SK-N-SH (cell line): ENCODE measurements around the gene CHCHD3. TPM values are rescaled to one million over a fixed set of nuclear protein-coding genes. Genes with fewer than 3 reads are reported as not detected.

Experiments
- CTCF ChIA-PET: fragments of 300-600, 350-600 bp; formaldehyde crosslinking; extraction: SDS; loops from one replicate; lab custom pipeline; 2021; lab: Yijun Ruan, JAX
- POLR2A ChIA-PET: fragments of 350-600 bp; sonication (Branson Sonifier 250); formaldehyde crosslinking; extraction: SDS; loops from one replicate; lab custom pipeline; 2020; ENCODE audit warnings: antibody characterized with exemption, inconsistent platforms; lab: Yijun Ruan, JAX
- DNase-seq: peaks from one replicate; pipeline ENCODE4 v3.0.0; 2012
- H2AFZ ChIP-seq: fragments of 200-600 bp; sonication (generic); 2 replicates; pipeline ENCODE4 v1.8.1; 2016; ENCODE audit warnings: antibody characterized with exemption, mild to moderate bottlenecking, low read depth
- H3F3A ChIP-seq: fragments of 200-600 bp; sonication (generic); replicated peaks from 2 replicates; pipeline ENCODE3; 2016; ENCODE audit warnings: antibody characterized with exemption, mild to moderate bottlenecking; ENCODE audit not compliant: insufficient read depth
- H3K27ac ChIP-seq, 2 experiments: fragments of 200-500 bp in 1 of 2; fragments of 200-600 bp in 1 of 2; sonication (Bioruptor generic) in 1 of 2; sonication (generic), shearing (Covaris generic) in 1 of 2; 2 replicates each; pipeline versions ENCODE4 v1.5.1 to v1.6.1; 2014 to 2016; ENCODE audit warnings: low read depth in 2 of 2, inconsistent platforms in 1 of 2, low read length in 1 of 2, mild to moderate bottlenecking in 1 of 2, mixed read lengths in 1 of 2
- H3K27me3 ChIP-seq: fragments of 200-600 bp; sonication (generic), shearing (Covaris generic); 2 replicates; pipeline ENCODE4 v1.6.1; 2016; ENCODE audit warnings: mixed run types; ENCODE audit not compliant: insufficient read depth
- H3K36me3 ChIP-seq, 2 experiments: fragments of 200-500 bp in 1 of 2; fragments of 200-600 bp in 1 of 2; sonication (Bioruptor generic) in 1 of 2; sonication (generic) in 1 of 2; replicated peaks in 1 of 2; 2 replicates each; pipeline versions ENCODE3 to v1.5.1; 2014 to 2016; ENCODE audit warnings: low read length in 1 of 2, mild to moderate bottlenecking in 1 of 2; ENCODE audit not compliant: insufficient read depth in 2 of 2, control insufficient read depth in 1 of 2
- H3K4me1 ChIP-seq, 2 experiments: fragments of 200-500 bp in 1 of 2; fragments of 200-600 bp in 1 of 2; sonication (Bioruptor generic) in 1 of 2; sonication (generic), shearing (Covaris generic) in 1 of 2; 2 replicates each; pipeline versions ENCODE4 v1.5.1 to v1.6.1; 2014 to 2016; ENCODE audit warnings: low read depth in 1 of 2, low read length in 1 of 2, mixed run types in 1 of 2; ENCODE audit not compliant: insufficient read depth in 2 of 2, control insufficient read depth in 1 of 2
- H3K4me2 ChIP-seq: fragments of 200-600 bp; sonication (generic), shearing (Covaris generic); 2 replicates; pipeline ENCODE4 v1.6.1; 2017; ENCODE audit warnings: mixed run types
- H3K4me3 ChIP-seq, 2 experiments: fragments of 200-500 bp in 1 of 2; fragments of 200-600 bp in 1 of 2; sonication (Bioruptor generic) in 1 of 2; sonication (generic), shearing (Covaris generic) in 1 of 2; 2 replicates each; pipeline versions ENCODE4 v1.5.1 to v1.8.1; 2014 to 2016; ENCODE audit warnings: low read depth in 2 of 2, inconsistent platforms in 1 of 2, low read length in 1 of 2, mild to moderate bottlenecking in 1 of 2, mixed read lengths in 1 of 2, moderate library complexity in 1 of 2
- H3K79me2 ChIP-seq: fragments of 200-600 bp; sonication (generic); 2 replicates; pipeline ENCODE4 v1.8.1; 2017; ENCODE audit warnings: mild to moderate bottlenecking; ENCODE audit not compliant: insufficient read depth
- H3K9ac ChIP-seq: fragments of 200-600 bp; sonication (generic); 2 replicates; pipeline ENCODE4 v1.6.1; 2017; ENCODE audit warnings: mixed run types
- H3K9me2 ChIP-seq: fragments of 200-600 bp; sonication (generic); 2 replicates; pipeline ENCODE4 v1.6.1; 2017; ENCODE audit warnings: mixed run types
- H3K9me3 ChIP-seq: fragments of 200-600 bp; sonication (generic); 2 replicates; pipeline ENCODE4 v1.6.1; 2017; ENCODE audit warnings: mixed run types, mild to moderate bottlenecking, moderate library complexity
- H4K20me1 ChIP-seq: fragments of 200-600 bp; sonication (generic); 2 replicates; pipeline ENCODE4 v1.6.1; 2017; ENCODE audit warnings: mild to moderate bottlenecking, mixed run types; ENCODE audit not compliant: insufficient read depth
- ELF1 ChIP-seq: IDR thresholded peaks from 2 replicates; pipeline ENCODE4 v1.4.0; 2012
- FOSL2 ChIP-seq: IDR thresholded peaks from 2 replicates; pipeline ENCODE4 v1.4.0; 2012; ENCODE audit warnings: low read depth, mild to moderate bottlenecking, moderate library complexity, borderline replicate concordance
- FOXJ3 ChIP-seq: sonication (generic); formaldehyde crosslinking; IDR thresholded peaks from 2 replicates; pipeline ENCODE4 v1.5.1; 2020; ENCODE audit warnings: mild to moderate bottlenecking, missing genetic modification reagents
- FOXM1 ChIP-seq: IDR thresholded peaks from 2 replicates; pipeline ENCODE4 v1.4.0; 2012; ENCODE audit warnings: low read depth, mild to moderate bottlenecking
- JUND ChIP-seq: IDR thresholded peaks from 2 replicates; pipeline ENCODE4 v1.4.0; 2012
- MEF2A ChIP-seq: IDR thresholded peaks from 2 replicates; pipeline ENCODE4 v1.4.0; 2012; ENCODE audit warnings: low read depth, borderline replicate concordance
- RAD21 ChIP-seq: IDR thresholded peaks from 2 replicates; pipeline ENCODE4 v1.6.1; 2012; ENCODE audit warnings: mild to moderate bottlenecking, low read length
- REST ChIP-seq: IDR thresholded peaks from 2 replicates; pipeline ENCODE4 v1.6.1; 2012; ENCODE audit warnings: mild to moderate bottlenecking, low read depth, low read length, moderate library complexity
- RXRA ChIP-seq: IDR thresholded peaks from 2 replicates; pipeline ENCODE4 v1.4.0; 2012; ENCODE audit warnings: low read depth, mild to moderate bottlenecking, borderline replicate concordance
- SIN3A ChIP-seq: IDR thresholded peaks from 2 replicates; pipeline ENCODE4 v1.6.1; 2012; ENCODE audit warnings: low read depth, mild to moderate bottlenecking, low read length, moderate library complexity, borderline replicate concordance
- TAF1 ChIP-seq: IDR thresholded peaks from 2 replicates; pipeline ENCODE4 v1.6.1; 2012; ENCODE audit warnings: low read depth, mild to moderate bottlenecking, low read length, moderate library complexity, borderline replicate concordance
- USF1 ChIP-seq: IDR thresholded peaks from 2 replicates; pipeline ENCODE4 v1.4.0; 2012; ENCODE audit warnings: low read depth, borderline replicate concordance
- WGBS: methylation state at CpG from one replicate; pipeline ENCODE4 v1.1.6; 2017; ENCODE audit warnings: low lambda C conversion rate; 5-methylcytosine and 5-hydroxymethylcytosine counted together
- polyA plus RNA-seq, 3 experiments: library from polyadenylated mRNA; depleted of rRNA; stranded (reverse); fragments of >200 nt; gene quantifications; 2 replicates each; pipeline ENCODE4 v1.2.3, GENCODE V29; 2012

Gene CHCHD3
- polyA plus RNA-seq, 1 of the 3 experiments (the other 2 are of a cell fraction) = 97.1 TPM

GRCh38 chr7:133081599-133082389 is at the start of gene CHCHD3 (continued):
- peak; percentile 98 for TF ChIP-seq USF1
- TF ChIP-seq FOXJ3 (CRISPR knock-in tag) = peak; percentile 68; the same call in 1 of the 2 replicates
- TF ChIP-seq SIN3A = peak; percentile 80; the same call in 1 of the 2 replicates

- ChIA-PET POLR2A (no interaction called here), CTCF (interaction anchor here (1.2 kb wide), 1 partner anchor 1011 kb away, joined by 3 read pairs; no protein-coding TSS in a partner anchor)
- H3K27me3 ChIP-seq = no peaks in the 10 kb centered on the region
Measured at GRCh38 chr7:133130166-133130565, 48.3 kb upstream of the CHCHD3 start.

More at GRCh38 chr7:133130166-133130565, 48.3 kb upstream of the CHCHD3 start:
- Histone ChIP-seq H3F3A (no peaks in the 10 kb centered on the region), H3K9me3 (no peaks in the 10 kb centered on the region), H3K9ac (no peak overlapping the region), H3K79me2 (no peaks in the 10 kb centered on the region), H3K4me1 (peaks cover 0 to 3% of the 10 kb centered on the region in 2 experiments; a peak in 1 of 4 replicates), H4K20me1 (no peaks in the 10 kb centered on the region), H3K9me2 (no peaks in the 10 kb centered on the region), H3K27ac (no peak overlapping the region), H3K4me2 (no peak overlapping the region), H3K4me3 (no peak overlapping the region), H3K36me3 (no peaks in the 10 kb centered on the region), H2AFZ (no peak overlapping the region)
- TF ChIP-seq FOXM1 (no peak), FOSL2 (no peak), RAD21 (no peak), USF1 (no peak), JUND (no peak), RXRA (no peak), TAF1 (no peak), MEF2A (no peak), ELF1 (no peak), REST (no peak)
- 79% methylated on average over 8 of the region's 8 CpGs for WGBS
- no peak for DNase-seq
